GM23248 (cell line): ENCODE data around the gene ALOX12B.

Source experiments
- EZH2 ChIP-seq: fragments of 200-600 bp; sonication (generic); IDR thresholded peaks from 2 replicates; pipeline ENCODE4 v1.6.1; 2018; ENCODE audit warnings: antibody characterized with exemption, mild to moderate bottlenecking; ENCODE audit not compliant: insufficient read depth, poor library complexity, severe bottlenecking
- EZH2phosphoT487 ChIP-seq: fragments of 200-600 bp; sonication (generic); IDR thresholded peaks from 2 replicates; pipeline ENCODE4 v1.6.1; 2018; ENCODE audit warnings: antibody characterized with exemption, moderate library complexity, mild to moderate bottlenecking, low read depth; ENCODE audit not compliant: insufficient read depth

DNA sequence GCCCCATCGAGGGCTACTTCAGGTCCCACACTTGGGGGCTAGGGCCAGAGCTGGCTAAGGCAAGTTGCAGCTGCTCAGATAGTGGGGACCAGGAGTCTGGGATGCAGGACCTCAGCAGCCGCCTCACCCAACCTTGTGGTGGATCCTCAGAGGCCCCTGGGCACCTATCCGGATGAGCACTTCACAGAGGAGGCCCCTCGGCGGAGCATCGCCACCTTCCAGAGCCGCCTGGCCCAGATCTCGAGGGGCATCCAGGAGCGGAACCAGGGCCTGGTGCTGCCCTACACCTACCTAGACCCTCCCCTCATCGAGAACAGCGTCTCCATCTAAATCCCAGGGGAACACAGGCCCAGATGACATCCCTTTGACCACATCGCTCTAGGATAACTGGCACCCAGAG is 39.3 kb downstream of the ALOX12B start:
- TF ChIP-seq EZH2 (no peak), EZH2phosphoT487 (no peak)
